GM12872 (cell line): Measurements from ENCODE around the gene TRANK1.

Experiments
- CTCF ChIP-seq: IDR thresholded peaks from 3 replicates; pipeline ENCODE4 v1.5.1; 2011; ENCODE audit warnings: low read depth, mild to moderate bottlenecking, low read length, moderate library complexity; ENCODE audit not compliant: insufficient read depth

The TRANK1 gene

GRCh38 chr3:36850743-36851142, 94.1 kb downstream of the TRANK1 start:
- TF ChIP-seq CTCF: no peak

GRCh38 chr3:36846406-36846805, 98.4 kb downstream of the TRANK1 start:
- TF ChIP-seq CTCF: no peak

GRCh38 chr3:36843065-36844051, 101.5 kb downstream of the TRANK1 start:
- peak; percentile 88 for TF ChIP-seq CTCF

- no peak for TF ChIP-seq CTCF
These were observed 102.6 kb downstream of the TRANK1 start for GRCh38 chr3:36842275-36842674.

- TF ChIP-seq CTCF: no peak
These were observed 104.4 kb downstream of the TRANK1 start for GRCh38 chr3:36840453-36840921.

- TF ChIP-seq CTCF: peak; percentile 44; the same call in 2 of the 3 replicates
These were observed 107.8 kb downstream of the TRANK1 start for GRCh38 chr3:36837089-36837488.

GRCh38 chr3:36833160-36833814, 111.6 kb downstream of the TRANK1 start:
- TF ChIP-seq CTCF: no peak
